Stimulated activated CD8-positive, alpha-beta memory T cell treated with anti-CD3 and anti-CD28 coated beads, Interleukin-2, amount 100 ng/mL, for 1 hour (primary cell): ENCODE measurements around the gene SCRT2.

ENCODE experiments used
- DNase-seq, 2 donors: peaks; one replicate each; pipeline ENCODE4 v3.0.0-alpha.2; 2020; ENCODE audit warnings: low read depth in 2 of 2

SCRT2 gene

DNA sequence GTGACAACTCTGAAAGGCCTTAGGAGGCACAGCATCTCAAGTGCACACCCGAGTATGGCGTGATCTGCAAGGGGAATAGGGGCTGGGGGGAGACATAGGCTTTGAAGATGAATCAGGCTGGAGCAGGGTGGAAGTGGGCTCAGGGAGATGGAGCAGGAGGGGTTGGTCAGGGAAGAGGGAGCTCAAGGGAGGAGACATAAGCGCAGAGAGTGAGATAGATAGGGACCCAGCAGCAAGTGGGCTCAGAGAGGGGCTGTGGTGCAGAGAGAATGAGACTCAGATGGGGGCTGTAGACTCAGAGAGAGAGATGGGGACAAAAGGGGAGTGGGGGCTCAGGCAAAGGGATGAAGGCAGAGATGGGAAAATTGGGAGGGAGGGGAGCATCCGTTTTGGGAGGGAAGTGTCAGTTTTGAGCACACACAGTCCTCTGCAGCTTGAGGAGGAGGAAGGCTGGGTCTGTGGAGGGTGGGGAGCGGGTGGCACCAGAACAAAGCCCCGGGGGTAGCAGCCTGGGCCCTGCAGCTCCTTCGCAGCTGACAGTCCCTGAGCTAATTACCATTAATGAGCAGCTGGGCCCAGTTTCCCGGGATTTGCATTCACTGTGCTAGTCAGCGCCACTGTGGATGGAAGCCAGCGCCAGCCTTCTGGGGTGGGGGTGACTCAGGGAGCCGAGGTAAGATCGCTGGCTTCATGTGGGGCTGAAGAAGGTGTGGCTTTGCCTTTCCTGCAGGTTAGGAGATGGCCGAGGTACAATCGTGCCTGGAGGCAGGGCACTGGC lies 41.3 kb downstream of the SCRT2 start:
- DNase-seq, result no peak

DNA sequence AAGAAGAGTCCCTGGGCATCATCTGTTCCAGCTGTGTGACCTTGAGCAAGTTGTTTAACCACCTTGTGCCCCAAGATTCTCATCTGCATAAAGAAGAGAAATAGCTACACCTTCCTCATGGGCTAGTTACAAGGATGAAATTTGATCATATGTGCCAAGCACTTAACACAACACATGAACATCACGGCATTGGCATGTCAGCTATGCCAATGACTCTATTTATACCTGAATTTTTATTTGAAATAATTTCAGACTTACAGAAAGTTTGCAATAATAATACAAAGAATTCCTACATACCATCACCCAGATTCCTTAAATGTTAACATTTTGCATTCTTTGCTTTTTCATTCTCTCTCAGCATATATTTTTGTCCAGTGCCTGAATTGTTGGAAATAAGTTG lies 44.5 kb downstream of the SCRT2 start:
- no peak for DNase-seq

DNA sequence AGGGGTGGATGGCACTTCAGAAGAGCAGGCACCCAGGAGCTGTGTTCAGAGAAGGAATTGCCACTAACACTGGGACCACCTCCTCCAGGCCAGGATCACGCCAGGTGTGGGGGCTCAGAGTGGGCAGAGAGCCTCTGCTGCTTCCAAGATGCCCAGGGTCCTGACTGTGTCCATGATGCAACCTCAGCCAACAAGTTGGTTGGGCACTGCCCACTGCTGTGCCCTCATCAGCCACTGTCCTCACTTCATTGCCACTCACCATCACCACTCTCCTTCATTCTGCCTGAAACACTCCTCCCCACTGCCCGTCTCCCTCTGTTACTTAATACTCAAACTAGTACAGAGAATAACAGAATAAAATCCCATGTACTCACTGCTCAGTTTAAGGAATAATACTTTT lies 49.0 kb downstream of the SCRT2 start:
- no peak for DNase-seq

DNA sequence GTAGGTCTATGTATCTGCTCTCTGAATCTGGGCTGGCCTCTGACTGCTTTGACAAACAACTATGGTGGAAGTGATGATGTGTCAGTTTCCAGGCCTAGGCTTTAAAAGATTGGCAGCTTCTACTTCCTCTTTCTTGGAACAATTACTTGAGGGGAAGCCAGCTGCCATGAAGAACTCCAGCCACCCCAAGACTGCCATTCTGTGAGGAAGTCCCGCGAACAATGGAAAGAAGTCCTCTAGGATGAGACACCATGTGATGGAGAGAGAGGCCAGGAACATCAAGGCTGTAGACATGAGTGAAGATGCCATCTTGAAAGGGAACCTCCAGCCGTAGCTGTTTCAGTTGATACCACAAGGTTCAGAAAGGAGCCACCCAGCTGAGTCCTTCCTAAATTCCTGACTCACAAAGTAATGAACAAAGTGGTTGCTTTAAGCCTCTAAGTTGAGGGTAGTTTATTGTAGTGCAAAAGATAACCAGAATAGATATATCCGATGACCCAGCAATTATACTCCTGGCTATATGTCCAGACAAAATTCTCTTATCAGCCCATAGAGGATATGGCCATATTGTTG lies 50.2 kb downstream of the SCRT2 start:
- no peak for DNase-seq

DNA sequence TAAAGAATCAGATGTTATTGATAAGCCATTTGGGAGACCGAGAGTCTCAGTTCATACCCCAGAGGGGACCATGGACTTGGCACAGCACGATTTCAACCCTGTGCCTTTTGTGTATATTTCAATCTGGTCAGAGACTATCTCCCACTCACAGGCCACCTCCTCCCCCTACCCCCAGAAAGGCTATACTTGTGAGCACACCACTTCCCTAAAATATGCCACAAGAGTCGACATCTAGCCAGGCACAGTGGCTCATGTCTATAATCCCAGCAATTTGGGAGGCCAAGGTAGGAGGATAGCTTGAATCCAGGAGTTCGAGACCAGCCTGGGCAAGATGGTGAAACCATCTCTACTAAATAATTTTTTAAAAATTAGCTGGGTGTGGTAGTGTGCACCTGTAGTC lies 51.9 kb downstream of the SCRT2 start:
- no peak for DNase-seq

DNA sequence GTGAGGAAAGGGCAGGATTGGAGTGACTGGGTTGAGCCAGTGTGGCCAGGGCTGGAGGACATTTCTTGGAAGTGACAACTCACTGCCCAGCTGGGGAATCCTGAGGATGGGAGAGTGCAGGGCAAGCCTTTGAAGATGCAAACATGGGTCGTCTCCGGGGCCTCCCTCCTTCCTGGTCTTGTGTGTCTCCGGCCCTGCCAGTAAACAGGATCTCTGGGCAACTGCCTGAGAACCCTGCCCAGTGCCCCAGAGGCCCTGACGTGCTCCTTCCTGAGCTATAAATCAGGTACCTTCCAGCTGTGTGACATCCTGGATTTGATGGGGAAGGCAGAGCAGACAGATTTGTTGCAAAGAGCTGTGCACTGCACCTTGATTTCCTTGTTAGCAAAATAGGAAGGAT lies 52.6 kb downstream of the SCRT2 start:
- DNase-seq, result no peak

DNA sequence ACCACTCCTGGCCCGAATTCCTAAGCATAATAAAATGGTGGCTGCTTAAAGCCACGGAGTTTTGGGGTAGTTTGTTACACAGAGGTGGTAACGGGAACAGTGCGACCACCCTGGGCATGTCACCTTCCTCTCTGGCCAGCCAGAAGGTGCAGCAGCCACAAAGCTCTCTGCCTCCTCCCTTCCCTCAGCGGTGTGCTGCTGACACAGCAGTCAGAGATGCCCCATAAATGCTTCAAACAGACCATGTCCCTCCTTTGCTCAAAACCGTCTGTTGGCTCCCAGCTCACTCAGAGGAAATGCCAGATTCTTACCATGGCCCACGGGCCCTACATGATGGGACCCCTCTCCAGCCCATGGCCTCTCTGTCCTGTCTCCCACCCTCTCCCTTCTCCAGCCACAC lies 53.4 kb downstream of the SCRT2 start:
- DNase-seq, result no peak

DNA sequence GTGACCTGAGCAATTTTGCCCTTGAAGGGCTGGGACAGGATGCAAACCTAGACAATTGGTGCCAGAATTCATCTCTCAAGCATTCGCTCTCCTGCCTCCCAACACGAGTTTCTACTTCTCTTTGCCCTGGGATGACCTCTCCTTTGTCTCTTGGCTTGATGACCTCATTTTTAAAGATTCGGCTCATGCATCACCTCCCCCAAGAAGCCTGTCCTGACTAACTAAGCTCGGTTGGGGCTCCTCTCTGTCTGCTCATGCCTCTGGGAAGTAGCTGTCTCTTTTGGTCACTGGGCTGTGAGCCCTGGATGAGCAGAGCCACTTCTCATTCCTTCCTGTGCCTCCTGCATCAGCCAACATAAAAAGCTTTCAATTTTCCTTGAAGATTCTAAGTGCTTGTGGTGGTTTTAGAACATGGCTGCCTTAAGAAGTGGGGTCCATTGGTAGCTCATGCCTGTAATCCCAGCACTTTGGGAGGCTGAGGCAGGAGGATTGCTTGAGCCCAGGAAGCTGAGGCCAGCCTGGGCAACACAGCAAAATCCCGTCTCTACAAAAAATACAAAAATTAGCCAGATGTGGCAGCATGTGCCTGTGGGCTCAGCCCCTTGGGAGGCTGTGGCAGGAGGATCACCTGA lies 54.4 kb downstream of the SCRT2 start:
- no peak for DNase-seq

DNA sequence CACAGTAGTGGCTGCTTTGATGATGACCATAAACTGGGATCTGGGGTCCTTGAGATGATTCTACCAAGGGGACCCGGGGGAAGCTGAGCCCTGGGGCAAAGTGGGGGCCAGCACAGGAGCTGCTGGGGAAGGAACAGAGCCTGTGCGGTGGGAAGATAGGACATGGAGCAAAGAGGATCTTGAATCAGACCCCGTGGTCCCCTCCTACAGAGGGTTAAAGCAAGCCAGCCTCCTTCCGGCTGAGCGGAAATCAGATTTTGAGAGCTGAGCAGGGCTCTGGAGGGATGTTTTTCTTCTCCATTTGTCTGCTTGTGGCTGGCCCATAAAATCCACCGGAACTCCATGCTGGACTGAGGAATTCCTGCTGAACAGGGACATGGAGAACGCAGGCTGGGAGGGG lies 55.4 kb downstream of the SCRT2 start:
- no peak for DNase-seq

DNA sequence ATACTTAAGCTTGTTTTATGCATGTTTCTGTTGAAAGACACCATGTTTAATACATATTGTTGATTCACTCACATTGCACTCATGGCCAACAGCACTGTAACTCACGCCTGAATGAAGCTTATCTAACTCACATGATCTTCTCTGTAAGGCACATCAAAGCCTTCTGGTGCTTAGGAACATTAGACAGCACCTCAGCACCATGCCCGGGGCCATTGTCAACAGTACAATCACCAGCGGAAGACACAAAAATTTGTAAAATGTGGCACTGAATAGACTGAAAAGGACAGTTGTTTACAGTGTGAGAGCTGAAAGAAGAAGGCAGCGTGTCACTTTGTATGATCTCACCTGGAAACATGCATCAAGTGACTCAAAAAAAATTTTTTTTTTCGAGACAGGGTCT lies 56.6 kb downstream of the SCRT2 start:
- no peak for DNase-seq

DNA sequence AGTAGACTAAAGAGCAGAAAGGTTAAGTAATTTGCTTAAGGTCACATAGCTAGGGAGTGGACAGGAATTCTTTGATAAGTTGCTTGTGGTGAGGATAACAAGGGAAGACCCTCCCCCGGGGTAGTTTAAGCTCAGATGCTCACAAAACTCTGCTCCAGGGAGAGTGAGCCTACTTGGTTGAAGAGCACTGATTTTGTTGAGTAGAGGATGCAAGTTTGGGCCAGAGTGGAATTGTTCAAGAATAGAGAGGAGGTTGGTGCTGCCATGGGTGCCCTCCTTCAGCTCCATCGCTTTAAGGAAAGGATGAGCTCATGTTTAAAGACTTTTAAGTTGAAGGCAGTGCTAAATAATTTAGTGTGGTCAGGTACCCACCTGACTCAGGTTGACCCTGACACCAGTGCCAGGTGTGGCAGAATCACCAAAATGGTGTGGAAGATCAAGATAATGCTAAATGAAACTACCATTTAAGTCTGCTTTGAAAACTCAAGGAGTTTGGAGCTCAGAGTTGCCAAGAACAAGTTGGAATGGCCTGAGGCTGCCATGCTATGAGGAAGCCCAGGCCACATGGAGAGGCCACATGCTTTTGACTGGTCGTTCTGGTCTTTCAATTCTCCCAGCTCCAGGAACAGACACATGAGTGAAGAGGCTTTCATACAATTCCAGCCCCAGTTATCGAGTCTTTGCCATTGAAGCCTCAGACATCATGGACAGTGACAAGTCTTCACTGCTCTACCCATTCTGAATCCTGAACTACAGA lies 57.5 kb downstream of the SCRT2 start:
- DNase-seq, result no peak

DNA sequence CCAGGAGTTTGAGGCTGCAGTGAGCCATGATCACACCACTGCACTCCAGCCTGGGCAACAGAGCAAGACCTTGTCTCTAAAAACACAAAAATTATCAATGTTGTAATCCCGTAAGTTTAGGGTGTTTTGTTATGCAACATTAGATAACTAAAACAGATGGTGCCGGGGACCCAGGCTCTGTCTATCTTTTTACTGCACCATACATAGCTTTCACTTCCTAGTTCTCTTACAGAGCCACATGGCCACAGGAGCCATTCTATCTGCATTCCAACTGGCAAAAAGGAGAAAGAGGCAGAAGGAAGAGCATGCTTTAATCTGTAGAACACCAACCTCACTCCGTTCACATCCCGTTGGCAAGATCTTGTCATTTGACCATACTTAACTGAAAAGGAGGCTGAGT lies 60.1 kb downstream of the SCRT2 start:
- no peak for DNase-seq

DNA sequence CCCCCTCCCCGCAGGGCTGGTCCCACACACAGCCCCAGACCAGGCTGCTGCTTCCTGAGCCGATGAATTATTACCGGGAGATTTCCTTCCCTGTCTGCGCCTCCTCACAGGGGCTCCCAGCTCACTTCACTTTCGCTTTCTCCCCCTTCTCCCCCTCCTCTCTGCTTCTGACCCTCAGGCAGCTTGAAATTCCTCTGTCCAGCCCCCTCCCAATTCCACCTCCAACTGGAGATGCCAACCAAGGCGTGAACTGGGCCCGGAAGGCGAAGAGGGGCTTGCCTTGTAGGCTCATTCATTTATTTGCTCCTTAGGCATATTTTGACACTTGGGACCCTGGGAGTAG lies 63.8 kb downstream of the SCRT2 start:
- DNase-seq, result no peak
